ENCODE data around the gene MPP4. TPM values are rescaled to one million over a fixed set of nuclear protein-coding genes. Genes with fewer than 3 reads are reported as not detected.

The MPP4 gene
- total and polyA plus RNA-seq, 10 of the 15 experiments (the other 5 are each of a cell fraction or from before 2014, with no cell fraction given), result 0.03 to 0.14 (median 0.05) TPM; not detected in 4

- Histone ChIP-seq H3K36me3 (ENCODE audit: control insufficient read depth in 2 of 2, insufficient read depth in 2 of 2, low read length in 1 of 2) (0 out of 4 replicates have a peak, but pooled peaks cover 0 to 2% of the 10 kb centered on the region in 2 experiments), H3K4me3 (no peak overlapping the region), H3K9ac (ENCODE audit: control insufficient read depth, insufficient read depth, low read length) (no peak overlapping the region), H3K4me1 (ENCODE audit: control insufficient read depth, insufficient read depth, low read length) (no peaks in the 10 kb centered on the region), H3K4me2 (ENCODE audit: control insufficient read depth, insufficient read depth) (no peak overlapping the region), H4K20me1 (ENCODE audit: control insufficient read depth, insufficient read depth) (no peaks in the 10 kb centered on the region), H3K27ac (ENCODE audit: control insufficient read depth, insufficient read depth) (no peak overlapping the region), H3K27me3 (replicated peaks in 1 of 2; ENCODE audit: control insufficient read depth in 2 of 2, insufficient read depth in 2 of 2, low read length in 1 of 2) (no peaks in the 10 kb centered on the region), H3K79me2 (ENCODE audit: control insufficient read depth, insufficient read depth, low read length) (no peaks in the 10 kb centered on the region), H2AFZ (ENCODE audit: control insufficient read depth, low read depth, low read length) (no peak overlapping the region), H3K9me3 (replicated peaks; ENCODE audit: control insufficient read depth, insufficient read depth, low read length) (no peaks in the 10 kb centered on the region)
- ATAC-seq (no peak), DNase-seq (ENCODE audit: low read depth, low spot score) (no peak), FAIRE-seq (no peak)
- intact Hi-C loops (cut with micrococcal nuclease; ENCODE audit: unreplicated experiment), result no loop called here
- ChIA-PET SMC1A (ENCODE audit: uncharacterized antibody, unreplicated experiment) (interaction anchor here (0.9 to 1.4 kb wide), 2 partner anchors 20 to 255 kb away, joined by 3 read pairs; no protein-coding TSS in a partner anchor), CTCF (no interaction called here), POLR2A (no interaction called here), RAD21 (ENCODE audit: unreplicated experiment) (no interaction called here)
- no peak for TF ChIP-seq FOXK2 (IDR thresholded peaks at IDR 0.05)
- TF ChIP-seq MXI1 (IDR thresholded peaks at IDR 0.05; ENCODE audit: low read depth, low read length), result no peak
- TF ChIP-seq CBX3 (IDR thresholded peaks at IDR 0.05; ENCODE audit: borderline replicate concordance, low read depth), result no peak
- no peak for TF ChIP-seq IKZF1 (conservative IDR thresholded peaks at IDR 0.05)
- no peak for TF ChIP-seq E2F4 (IDR thresholded peaks at IDR 0.05; ENCODE audit: low read depth, low read length)
- no peak for TF ChIP-seq EED (IDR thresholded peaks at IDR 0.05; ENCODE audit: low read depth)
- TF ChIP-seq YY1 (IDR thresholded peaks at IDR 0.05; ENCODE audit: low read depth, low read length), result no peak
- no peak for TF ChIP-seq NFYA (IDR thresholded peaks at IDR 0.05; ENCODE audit: borderline replicate concordance, low read depth, low read length)
- WGBS (ENCODE audit: insufficient coverage, insufficient replicate concordance, low lambda C conversion rate, missing lambda C conversion rate), result 75% methylated on average over 39 of the region's 39 CpGs
- in situ Hi-C loops (cut with MboI), result no loop called here
- no TSS peak for BruUV-seq (replicated peaks)
Measured at GRCh38 chr2:201618744-201619662, 79.4 kb downstream of the MPP4 start.
